ENCODE results near the gene EPB41L2.
"Not testable (repeated sequence)": the region's sequence is repeated elsewhere in the genome, so short reads cannot be mapped to it uniquely, and the experiment has no call there.

EPB41L2 gene

DNA sequence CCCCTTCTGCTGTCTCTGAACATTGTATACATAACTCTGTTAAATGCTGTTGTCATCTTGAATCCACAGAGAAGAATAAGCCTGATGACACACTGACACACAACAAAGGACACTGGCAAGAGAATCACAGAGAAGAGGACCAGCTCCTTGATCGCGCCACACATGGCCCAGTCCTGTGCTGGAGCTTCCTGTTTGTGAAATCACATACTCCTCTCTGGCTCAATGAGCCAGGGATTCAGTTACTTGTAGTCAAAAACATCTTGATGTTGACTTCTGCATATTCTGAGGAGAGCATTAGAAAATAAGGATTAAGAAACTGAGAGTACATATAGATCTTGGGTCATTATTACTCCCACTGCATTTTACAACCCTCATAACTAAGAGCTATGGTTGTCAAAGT is 100.1 kb downstream of the EPB41L2 start:
- H3K9ac ChIP-seq (ENCODE audit: low read depth, low read length) = no peak overlapping the region
- no peaks in the 10 kb centered on the region for H3K9me3 ChIP-seq (ENCODE audit: control insufficient read depth, insufficient read depth, low read length)
- no peaks in the 10 kb centered on the region for H3K36me3 ChIP-seq (ENCODE audit: insufficient read depth, low read length)
- peaks cover 20% of the 10 kb centered on the region for H3K4me1 ChIP-seq (ENCODE audit: insufficient read depth, low read length)

DNA sequence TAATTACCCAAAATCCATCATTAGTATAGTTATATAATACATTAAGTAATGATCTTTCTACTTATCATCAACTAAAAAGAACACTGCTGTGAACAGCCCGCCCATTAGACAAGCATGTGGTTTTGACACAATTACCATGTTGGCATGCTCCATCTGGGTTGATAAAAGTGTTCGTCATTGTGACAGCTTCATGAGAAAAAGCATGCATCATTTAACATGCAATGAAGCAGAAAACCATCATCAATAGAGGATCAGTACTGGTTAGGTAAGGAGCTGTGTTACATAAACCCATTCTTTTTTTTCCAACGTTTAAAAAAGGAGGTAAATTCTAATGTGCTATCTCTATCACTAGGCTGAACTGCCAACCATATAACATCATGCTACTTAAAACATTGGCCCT is 101.9 kb downstream of the EPB41L2 start:
- no peaks in the 10 kb centered on the region for H3K9me3 ChIP-seq (ENCODE audit: control insufficient read depth, insufficient read depth, low read length)
- no peak overlapping the region for H3K9ac ChIP-seq (ENCODE audit: low read depth, low read length)
- H3K36me3 ChIP-seq (ENCODE audit: insufficient read depth, low read length) = no peaks in the 10 kb centered on the region
- peaks cover 3% of the 10 kb centered on the region; the same call in 1 of the 2 replicates for H3K4me1 ChIP-seq (ENCODE audit: insufficient read depth, low read length)

DNA sequence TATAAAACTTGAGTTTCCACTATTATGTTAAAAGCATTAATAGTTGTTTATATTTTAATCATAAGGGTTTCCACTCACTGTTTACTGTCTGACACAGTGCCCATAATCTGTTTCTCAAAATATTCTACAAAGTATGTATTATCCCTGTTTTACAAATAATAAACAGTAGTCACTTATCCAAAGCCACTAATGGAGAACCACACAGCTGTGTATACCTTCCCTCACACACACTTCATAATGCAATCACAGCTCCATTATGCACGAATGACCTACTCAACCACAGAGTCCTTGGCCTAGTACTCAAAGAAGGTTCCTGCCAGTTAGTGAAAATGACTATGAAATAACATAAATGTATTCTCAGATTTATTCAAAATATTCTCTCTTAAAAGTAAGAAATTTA is 103.1 kb downstream of the EPB41L2 start:
- no peaks in the 10 kb centered on the region for H3K36me3 ChIP-seq (ENCODE audit: insufficient read depth, low read length)
- H3K9me3 ChIP-seq (ENCODE audit: control insufficient read depth, insufficient read depth, low read length) = no peaks in the 10 kb centered on the region
- H3K4me1 ChIP-seq (ENCODE audit: insufficient read depth, low read length) = no peaks in the 10 kb centered on the region
- no peak overlapping the region for H3K9ac ChIP-seq (ENCODE audit: low read depth, low read length)

DNA sequence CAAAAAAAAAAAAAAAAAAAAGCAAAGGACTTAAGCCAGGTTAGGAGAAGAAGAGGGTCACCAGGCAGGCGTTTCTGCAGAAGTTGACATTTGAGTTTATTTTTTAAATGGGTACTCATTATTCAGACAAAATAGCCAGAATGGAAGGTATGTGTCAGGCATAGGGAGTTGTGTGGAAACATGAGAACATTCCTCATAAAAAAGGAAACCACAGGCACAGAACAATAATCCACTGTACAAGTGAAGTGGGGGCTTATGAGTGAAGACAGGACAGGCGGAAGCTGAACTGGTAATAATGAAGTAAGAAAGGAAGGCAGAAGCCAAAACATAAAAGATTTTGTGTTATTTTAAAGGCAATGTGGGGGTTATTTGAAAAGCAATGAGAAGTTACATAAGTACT is 104.6 kb downstream of the EPB41L2 start:
- H3K9ac ChIP-seq (ENCODE audit: low read depth, low read length) = no peak overlapping the region
- no peaks in the 10 kb centered on the region for H3K9me3 ChIP-seq (ENCODE audit: control insufficient read depth, insufficient read depth, low read length)
- no peaks in the 10 kb centered on the region for H3K4me1 ChIP-seq (ENCODE audit: insufficient read depth, low read length)
- no peaks in the 10 kb centered on the region for H3K36me3 ChIP-seq (ENCODE audit: insufficient read depth, low read length)

DNA sequence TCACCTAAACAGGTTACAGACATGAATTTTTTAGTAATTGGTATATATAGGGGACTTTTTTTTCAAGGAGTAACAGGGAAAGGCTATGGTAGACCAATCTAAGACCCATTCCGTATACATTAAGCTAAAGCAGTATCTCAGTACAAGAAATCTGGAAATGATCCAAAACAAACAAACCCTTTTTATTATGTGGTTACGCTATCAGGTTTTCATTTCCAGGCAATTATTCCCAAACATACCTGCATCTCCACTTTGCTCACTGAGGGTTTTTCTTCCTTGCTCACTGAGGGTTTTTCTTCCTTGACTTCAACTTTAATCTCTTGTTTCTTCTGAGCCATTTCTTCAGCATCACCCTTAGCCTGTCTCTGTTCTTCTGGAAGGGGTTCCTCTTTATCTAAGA is 107.3 kb downstream of the EPB41L2 start:
- H3K36me3 ChIP-seq (ENCODE audit: insufficient read depth, low read length) = no peaks in the 10 kb centered on the region
- H3K9me3 ChIP-seq (ENCODE audit: control insufficient read depth, insufficient read depth, low read length) = no peaks in the 10 kb centered on the region
- no peak overlapping the region for H3K9ac ChIP-seq (ENCODE audit: low read depth, low read length)
- H3K4me1 ChIP-seq (ENCODE audit: insufficient read depth, low read length) = no peaks in the 10 kb centered on the region

DNA sequence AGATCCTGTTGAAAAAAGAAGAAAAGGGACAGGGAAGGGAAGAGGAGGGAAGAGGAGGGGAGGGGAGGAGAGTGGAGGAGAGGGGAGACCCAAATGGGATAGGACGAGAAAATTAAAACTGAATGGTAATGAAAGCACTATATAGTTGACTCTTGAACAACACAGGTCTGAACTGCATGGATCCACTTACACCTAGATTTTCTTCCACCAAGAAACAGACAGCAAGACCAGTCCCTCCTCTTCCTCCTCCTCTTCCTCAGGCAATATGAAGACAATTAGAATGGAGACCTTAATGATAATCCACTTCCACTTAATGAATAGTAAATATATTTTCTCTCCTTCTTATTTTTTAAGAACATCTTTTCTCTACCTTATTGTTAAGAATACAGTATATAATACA is 113.5 kb downstream of the EPB41L2 start:
- no peak overlapping the region for H3K9ac ChIP-seq (ENCODE audit: low read depth, low read length)
- H3K9me3 ChIP-seq (ENCODE audit: control insufficient read depth, insufficient read depth, low read length) = no peaks in the 10 kb centered on the region
- H3K4me1 ChIP-seq (ENCODE audit: insufficient read depth, low read length) = peaks cover 15% of the 10 kb centered on the region
- no peaks in the 10 kb centered on the region for H3K36me3 ChIP-seq (ENCODE audit: insufficient read depth, low read length)

DNA sequence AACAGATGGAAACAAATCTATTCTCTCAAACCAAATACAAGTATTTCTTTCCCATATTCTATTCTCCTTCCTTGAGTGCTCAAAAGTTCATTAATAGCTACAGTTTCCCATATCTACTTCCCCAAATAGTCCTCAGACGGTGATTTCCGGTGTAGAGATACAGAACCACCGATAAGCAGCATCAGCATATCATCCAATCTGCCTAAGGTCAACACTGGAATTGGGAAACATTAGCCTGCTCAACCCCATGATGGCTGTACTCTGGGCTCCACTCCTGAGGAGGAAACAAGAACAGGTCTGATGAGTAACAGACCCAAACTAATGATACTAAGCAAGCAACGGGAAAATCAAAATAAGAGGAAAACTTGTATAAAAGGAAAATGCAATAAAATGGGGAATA is 115.6 kb downstream of the EPB41L2 start:
- Histone ChIP-seq H3K36me3 (ENCODE audit: insufficient read depth, low read length) (no peaks in the 10 kb centered on the region), H3K4me1 (ENCODE audit: insufficient read depth, low read length) (peaks cover 20% of the 10 kb centered on the region), H3K9me3 (ENCODE audit: control insufficient read depth, insufficient read depth, low read length) (no peaks in the 10 kb centered on the region), H3K9ac (ENCODE audit: low read depth, low read length) (no peak overlapping the region)

DNA sequence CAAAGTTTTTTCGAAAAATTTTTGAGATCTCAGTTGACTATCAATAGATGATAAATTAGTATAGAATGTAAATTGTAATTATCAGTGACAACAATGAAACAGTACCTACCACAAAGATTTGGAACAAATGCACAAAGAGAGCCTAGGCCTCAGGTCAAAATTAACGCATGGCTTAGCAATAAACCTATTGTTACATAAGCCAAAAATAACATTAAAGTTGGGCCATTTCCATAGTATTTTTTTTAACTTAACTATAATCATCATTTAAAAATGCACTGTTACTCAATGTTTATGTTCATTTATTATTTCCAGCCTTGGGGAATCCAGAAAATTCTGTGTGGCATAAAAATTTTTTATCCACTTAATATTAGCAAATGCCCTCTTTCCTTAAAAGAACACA is 117.0 kb downstream of the EPB41L2 start:
- Histone ChIP-seq H3K36me3 (ENCODE audit: insufficient read depth, low read length) (no peaks in the 10 kb centered on the region), H3K4me1 (ENCODE audit: insufficient read depth, low read length) (peaks cover 20% of the 10 kb centered on the region), H3K9me3 (ENCODE audit: control insufficient read depth, insufficient read depth, low read length) (no peaks in the 10 kb centered on the region), H3K9ac (ENCODE audit: low read depth, low read length) (no peak overlapping the region)

DNA sequence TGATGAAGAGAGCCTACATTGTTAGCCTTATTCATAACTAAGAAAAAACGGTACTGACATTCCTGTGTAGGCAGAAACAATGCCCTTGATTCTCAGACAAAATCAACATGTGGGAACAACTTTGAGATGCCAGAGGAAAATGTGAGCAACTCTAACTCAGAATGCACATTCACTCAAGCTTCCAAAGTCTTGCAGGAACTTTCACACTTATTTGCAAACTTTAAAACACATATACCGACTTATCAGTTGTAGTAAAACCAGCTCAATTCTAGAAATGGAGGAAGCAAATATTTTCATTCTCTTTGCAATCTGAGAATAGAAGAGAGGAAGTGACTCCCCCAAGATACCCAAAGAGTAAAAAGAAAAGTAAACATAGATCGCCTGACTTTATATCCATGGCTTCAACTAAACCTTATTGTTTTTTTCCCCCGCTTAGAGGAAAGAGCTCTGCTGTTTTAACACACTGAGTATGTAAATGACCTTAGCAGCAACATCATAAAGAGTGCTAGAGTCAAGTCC is 117.6 kb downstream of the EPB41L2 start:
- Histone ChIP-seq H3K36me3 (ENCODE audit: insufficient read depth, low read length) (no peaks in the 10 kb centered on the region), H3K9ac (ENCODE audit: low read depth, low read length) (no peak overlapping the region), H3K4me1 (ENCODE audit: insufficient read depth, low read length) (peaks cover 20% of the 10 kb centered on the region), H3K9me3 (ENCODE audit: control insufficient read depth, insufficient read depth, low read length) (no peaks in the 10 kb centered on the region)

DNA sequence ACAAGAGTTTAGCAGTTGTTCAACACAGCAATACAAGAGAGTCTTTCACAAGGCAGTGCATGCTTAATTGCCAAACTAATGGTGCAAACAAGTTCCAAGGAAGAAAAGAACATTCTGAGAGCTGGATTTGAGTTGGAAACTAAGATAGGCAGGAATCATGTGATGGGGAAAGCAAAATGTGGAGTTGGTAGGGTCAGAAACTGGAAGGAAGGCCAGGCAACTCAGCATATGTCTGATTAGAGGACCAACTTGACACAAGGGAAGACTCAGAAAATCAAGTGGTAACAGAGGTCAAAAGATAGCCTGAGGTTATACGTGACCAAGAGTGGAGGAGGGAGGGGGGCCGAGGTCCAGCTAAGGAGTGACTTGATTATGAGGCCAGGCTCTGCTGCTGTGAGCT is 118.6 kb downstream of the EPB41L2 start:
- no peaks in the 10 kb centered on the region for H3K9me3 ChIP-seq (ENCODE audit: control insufficient read depth, insufficient read depth, low read length)
- H3K9ac ChIP-seq (ENCODE audit: low read depth, low read length) = no peak overlapping the region
- H3K4me1 ChIP-seq (ENCODE audit: insufficient read depth, low read length) = peaks cover 20% of the 10 kb centered on the region
- no peaks in the 10 kb centered on the region for H3K36me3 ChIP-seq (ENCODE audit: insufficient read depth, low read length)

DNA sequence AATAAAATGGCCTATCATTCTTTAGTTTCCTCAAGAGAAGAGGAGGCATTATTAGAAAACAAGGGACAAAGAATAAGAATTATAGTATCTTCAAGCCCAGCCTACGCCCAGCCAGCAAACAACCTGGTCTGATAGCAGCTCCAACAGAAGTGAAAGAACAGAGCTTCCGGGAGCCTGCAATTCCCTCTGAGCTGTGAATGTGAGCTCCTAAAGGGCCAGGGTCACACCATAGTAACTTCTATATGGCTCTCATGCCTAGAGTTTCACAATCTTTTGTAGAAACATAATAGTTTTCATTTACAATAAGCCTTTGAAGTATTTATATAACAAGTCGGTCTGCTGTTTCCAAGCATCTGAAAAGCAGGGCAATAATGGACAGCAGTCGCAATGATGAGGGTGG is 119.3 kb downstream of the EPB41L2 start:
- Histone ChIP-seq H3K36me3 (ENCODE audit: insufficient read depth, low read length) (no peaks in the 10 kb centered on the region), H3K4me1 (ENCODE audit: insufficient read depth, low read length) (peaks cover 21% of the 10 kb centered on the region), H3K9ac (ENCODE audit: low read depth, low read length) (no peak overlapping the region), H3K9me3 (ENCODE audit: control insufficient read depth, insufficient read depth, low read length) (no peaks in the 10 kb centered on the region)

DNA sequence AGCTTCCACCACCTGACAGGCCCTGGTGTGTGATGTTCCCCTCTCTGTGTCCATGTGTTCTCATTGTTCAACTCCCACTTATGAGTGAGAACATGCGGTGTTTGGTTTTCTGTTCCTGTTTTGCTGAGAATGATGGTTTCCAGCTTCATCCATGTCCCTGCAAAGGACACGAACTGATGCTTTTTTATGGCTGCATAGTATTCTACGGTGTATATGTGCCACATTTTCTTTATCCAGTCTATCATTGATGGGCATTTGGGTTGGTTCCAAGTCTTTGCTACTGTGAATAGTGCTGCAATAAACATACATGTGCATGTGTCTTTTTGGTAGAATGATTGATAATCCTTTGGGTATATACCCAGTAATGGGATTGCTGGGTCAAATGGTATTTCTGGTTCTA is 120.3 kb downstream of the EPB41L2 start:
- not testable (repeated sequence) for H3K36me3 ChIP-seq (ENCODE audit: insufficient read depth, low read length); H3K9me3 ChIP-seq (ENCODE audit: control insufficient read depth, insufficient read depth, low read length); H3K9ac ChIP-seq (ENCODE audit: low read depth, low read length)
- H3K4me1 ChIP-seq (ENCODE audit: insufficient read depth, low read length) = peaks cover 30% of the 10 kb centered on the region

DNA sequence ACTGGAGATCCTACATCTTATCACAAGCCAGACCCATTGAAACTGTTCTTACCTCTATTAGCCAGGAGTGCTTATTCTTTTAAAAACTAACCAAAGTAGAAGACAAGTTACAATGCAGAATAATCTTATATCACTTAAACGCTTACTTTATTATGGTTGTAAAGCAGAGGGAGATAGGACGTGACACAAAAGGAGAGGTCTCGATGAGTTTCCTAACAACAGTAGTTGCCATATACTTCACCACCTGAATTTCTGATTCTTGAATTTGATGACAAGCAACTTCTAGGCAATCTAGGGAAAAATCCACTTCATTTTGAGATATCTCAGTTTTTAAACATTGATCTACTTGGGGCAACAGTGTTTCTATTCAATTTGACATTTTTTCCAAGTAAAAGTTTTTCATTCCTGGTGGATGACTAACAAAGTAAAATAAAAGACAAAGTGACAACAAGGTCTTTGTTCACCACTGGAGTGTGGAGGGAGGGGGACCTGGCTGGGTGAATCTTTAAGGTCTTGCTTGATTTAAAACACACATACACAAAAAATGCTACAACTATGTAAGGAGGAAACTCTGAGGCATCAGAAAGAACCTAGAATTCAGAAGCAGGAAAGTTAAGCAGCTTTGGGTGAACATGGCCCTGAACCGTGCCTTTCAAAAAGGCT is 125.0 kb downstream of the EPB41L2 start:
- Histone ChIP-seq H3K36me3 (ENCODE audit: insufficient read depth, low read length) (peaks cover 3% of the 10 kb centered on the region; the same call in 1 of the 2 replicates), H3K4me1 (ENCODE audit: insufficient read depth, low read length) (peaks cover 20% of the 10 kb centered on the region), H3K9ac (ENCODE audit: low read depth, low read length) (no peak overlapping the region), H3K9me3 (ENCODE audit: control insufficient read depth, insufficient read depth, low read length) (no peaks in the 10 kb centered on the region)

DNA sequence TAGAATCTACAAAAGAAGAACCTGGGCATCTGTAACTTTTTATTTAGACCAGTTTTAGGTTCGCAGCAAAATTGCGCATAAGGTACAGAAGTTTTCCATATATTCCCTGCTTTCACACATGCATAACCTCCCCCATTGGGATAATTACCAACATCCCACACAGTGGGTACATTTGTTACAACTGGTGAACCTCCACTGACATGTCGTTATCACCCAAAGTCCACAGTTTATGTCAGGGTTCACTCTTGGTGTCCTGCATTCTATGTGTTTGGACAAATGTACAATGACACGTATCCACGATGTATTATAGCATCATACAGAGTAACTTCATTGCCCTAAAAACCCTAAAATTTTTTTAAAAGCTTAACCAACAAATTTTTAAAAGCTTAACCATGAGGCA is 126.1 kb downstream of the EPB41L2 start:
- Histone ChIP-seq H3K36me3 (ENCODE audit: insufficient read depth, low read length) (peaks cover 3% of the 10 kb centered on the region; the same call in 1 of the 2 replicates), H3K9me3 (ENCODE audit: control insufficient read depth, insufficient read depth, low read length) (no peaks in the 10 kb centered on the region), H3K4me1 (ENCODE audit: insufficient read depth, low read length) (peaks cover 27% of the 10 kb centered on the region), H3K9ac (ENCODE audit: low read depth, low read length) (no peak overlapping the region)

DNA sequence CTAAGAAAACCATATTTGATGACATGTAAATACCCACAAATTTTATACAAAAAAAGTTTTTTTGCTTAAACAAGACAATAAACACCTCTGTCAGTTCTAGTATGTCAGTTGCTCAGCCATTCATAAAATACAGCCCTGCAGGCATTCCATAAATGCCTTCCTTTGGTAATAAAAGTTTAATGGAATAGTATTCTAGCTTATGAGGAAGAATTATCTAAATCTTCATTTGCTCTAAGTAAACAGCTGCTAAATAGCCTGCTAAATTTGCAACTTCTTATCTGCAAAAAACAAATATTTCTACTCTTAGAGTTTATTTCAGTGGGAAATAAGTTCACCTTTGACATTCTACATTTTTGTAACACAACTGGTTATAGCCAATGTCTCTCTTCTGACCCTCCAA is 127.1 kb downstream of the EPB41L2 start:
- H3K4me1 ChIP-seq (ENCODE audit: insufficient read depth, low read length) = peaks cover 27% of the 10 kb centered on the region
- H3K9ac ChIP-seq (ENCODE audit: low read depth, low read length) = no peak overlapping the region
- peaks cover 4% of the 10 kb centered on the region; the same call in 1 of the 2 replicates for H3K9me3 ChIP-seq (ENCODE audit: control insufficient read depth, insufficient read depth, low read length)
- H3K36me3 ChIP-seq (ENCODE audit: insufficient read depth, low read length) = peaks cover 3% of the 10 kb centered on the region; the same call in 1 of the 2 replicates

Data from ES-I3 (cell line).